NCI-H146 (cell line): Measurements from ENCODE around the gene CFDP1.

Experiments used
- DNase-seq: peaks from one replicate; lab custom pipeline; 2025; lab: John Stamatoyannopoulos, UW

The CFDP1 gene

DNA sequence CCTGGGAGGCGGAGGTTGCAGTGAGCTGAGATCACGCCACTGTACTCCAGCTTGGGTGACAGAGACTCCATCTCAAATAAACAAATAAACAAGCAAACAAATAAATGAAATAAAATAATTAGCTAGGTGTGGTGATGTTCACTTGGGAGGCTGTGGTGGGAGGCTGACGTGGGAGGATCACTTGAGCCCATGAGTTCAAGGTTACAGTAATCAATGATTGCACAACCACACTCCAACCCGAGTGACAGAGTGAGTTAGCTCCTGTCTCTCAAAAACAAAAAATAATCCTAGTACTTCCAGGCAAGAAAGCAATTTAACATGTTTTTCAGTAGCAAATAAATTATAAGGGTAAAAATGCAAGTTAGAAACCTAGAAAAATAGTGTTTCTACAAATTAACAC lies 26.4 kb downstream of the CFDP1 start:
- DNase-seq, result no peak

DNA sequence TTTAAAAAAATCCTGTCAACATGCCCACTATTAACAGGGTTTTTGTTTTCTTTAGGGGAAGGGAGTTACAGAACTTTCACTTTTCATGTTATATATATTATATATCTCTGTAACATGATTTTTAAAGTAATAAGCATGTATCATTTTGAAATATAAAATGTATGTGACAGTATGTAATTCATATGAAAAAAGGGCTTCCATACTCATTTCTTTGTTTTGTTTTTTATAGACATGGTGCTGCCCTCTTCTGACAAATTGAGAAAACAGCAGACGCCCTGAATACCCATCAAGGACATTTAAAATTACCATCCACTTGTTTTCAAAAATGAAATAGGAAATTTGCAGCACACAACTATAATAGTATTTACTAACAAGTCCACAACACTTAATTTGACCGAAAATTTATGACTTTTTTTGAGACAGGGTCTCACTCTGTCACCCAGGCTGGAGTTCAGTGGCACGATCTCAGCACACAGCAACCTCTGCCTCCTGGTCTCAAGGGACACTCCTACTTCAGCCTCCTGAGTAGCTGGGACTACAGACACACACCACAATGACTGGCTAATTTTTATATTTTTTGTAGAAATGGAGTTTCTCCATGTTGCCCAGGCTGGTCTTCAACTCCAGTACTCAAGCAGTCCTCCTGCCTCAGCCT lies 30.4 kb downstream of the CFDP1 start:
- no peak for DNase-seq

DNA sequence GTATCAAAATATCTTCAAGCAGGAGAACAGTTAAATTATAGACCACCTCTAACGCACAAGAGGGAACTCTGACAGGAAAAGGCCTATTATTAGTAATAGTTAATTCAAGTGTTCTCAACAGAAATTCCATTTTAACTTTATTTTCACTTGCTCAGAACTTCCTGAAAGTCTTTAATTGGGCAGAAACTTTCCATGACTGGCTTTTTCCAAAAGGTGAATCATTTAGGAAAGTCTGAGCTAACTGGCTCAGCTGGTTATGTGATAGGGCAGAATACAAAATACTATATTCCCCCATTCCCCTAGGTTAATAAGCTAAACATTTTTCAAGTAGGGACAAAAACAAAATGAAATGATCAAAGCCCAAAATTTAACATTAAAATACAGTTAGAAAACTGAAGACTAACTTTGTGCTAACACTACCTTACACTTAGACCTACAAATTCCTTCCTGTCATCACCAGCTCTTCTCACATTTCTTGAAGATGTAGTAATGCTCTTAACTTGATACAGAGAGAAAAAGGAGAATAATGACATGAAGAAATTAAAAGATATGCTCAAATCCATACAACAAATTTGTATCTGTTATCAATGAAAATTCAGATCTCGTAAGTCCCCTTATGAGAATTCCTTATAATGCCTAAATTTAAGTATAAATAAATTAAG lies 31.0 kb downstream of the CFDP1 start:
- DNase-seq, result no peak

DNA sequence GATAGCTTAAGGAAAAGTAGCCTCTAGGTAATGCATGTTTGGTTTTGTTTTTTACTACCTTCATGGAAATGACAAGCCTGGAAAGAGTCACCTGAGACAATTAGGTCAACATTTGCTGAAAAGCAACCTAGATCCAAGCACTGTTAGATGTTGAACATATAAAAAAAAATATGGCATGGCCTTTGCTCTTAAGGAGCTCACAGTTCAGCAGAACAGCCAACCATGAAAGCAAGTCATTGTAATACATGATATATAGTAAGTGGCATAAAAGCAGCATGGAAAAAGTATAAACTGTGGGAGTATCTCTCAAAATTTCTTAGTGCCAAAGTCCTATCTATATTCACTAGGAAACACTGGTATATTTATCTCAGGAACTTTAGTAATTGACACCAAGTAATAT lies 31.6 kb downstream of the CFDP1 start:
- no peak for DNase-seq

DNA sequence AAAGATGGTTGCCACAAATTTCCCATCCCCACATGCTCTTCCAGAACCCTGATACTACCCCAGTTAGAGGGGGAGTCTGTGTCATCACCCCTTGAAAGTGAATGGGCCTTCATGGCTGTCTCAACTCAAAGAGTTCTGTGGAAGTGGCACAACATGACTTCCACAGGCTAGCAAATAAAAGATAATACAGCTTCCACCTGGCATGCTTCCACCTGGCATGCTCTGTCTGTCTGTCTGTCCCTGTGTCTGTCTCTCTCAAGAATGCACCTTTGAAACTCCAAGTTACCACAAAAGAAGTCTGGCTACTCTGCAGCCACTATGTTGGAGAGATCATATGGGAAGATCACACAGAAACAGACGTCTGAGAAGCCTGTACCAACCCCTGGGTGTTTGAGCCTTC lies 35.0 kb downstream of the CFDP1 start:
- DNase-seq, result no peak

DNA sequence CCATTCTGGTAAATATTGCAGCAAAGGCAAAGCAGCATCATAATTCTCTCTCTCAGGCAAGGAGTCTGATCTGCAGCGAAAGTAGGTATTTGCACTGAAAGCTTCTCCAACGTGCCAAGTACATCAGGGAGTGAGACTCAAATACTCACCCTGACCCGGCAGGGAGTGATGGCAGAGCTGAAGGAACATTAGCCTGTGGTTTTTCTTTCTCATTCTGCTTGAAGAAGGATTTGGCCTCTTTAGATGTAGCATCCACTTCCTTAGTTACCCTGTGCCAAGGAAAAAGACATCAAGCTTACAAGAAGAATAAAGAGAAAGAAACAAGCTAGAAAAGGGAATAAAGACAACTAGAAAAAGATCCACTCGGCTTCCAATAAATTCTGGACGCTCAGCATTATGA lies 38.4 kb downstream of the CFDP1 start:
- no peak for DNase-seq

DNA sequence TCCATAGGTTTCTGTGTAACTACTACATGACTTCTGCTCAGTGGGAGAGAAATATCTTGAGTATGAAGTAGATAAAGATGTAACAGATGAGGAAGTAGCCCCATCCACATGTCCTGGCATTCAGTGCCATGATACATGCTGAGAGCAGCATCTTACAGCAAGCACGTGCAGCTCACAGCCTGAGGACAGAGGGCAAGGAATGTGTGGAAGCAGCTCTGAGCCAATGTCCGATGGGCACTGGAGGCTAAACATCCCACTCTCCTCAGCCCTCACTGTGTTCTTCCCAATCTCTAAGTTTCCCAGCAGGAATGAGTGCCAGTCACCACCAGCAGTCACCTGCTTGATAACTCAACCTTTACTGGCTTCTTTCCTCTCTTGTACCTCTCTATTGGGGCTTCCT lies 40.4 kb downstream of the CFDP1 start:
- no peak for DNase-seq

DNA sequence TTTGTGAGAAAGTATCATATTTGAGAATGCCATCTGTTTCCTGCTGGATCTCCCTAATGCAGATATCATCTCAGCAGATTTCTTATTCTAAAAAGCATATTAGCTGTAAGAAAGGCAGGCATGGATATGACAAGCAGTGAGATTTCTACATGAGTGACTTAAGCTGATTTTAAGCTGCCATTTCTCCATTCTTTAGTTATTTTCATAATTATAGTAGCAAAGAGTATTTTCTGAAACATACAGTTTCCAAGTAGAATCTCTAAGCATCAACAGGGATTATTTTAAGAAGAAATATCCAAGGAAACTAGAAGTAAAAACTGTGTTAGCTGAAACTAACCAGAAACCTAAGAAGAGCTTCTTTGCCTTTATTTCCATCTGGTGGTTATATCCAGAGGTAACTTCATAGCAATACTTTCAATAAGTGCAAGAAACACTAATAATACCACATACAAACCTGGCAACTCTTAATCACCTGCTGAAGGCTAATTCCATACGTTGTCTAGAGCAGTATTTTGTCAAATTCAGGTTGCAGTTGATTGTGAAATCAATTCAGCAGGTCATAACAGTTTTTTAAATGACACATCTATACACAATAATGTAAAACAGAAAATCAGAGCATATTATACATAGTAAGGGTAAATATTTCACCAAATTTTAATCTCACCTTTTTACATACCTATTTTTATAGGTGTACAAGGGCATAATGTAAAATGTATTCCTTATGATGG lies 42.2 kb downstream of the CFDP1 start:
- no peak for DNase-seq

DNA sequence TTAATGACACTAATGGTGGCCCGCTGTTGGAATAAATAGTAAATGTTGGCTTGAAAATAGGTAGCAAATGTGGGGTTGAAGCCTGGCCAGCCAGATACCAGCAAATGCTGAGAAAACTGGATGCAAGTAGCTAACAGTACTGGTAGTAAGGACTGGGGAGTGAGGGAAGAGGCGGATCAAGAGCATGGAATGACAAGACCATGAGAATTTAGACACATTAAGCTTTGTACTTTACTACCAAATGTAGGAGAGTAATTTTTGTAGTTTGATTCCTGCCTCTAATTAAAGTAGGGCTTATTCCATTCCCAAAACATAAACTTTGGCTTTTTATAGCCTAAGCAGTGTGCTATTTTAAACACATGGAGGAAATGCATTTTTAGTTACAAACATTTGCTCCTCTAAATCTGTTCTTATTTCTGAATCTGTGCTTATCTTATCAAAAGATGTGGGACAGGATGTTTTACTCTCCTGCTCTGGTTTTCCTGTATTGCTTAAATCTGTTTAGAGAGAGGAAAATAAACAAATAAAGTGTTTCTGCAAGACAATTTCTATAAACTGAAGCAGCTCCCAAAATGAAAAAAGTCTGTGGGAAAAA lies 44.1 kb downstream of the CFDP1 start:
- DNase-seq, result no peak

DNA sequence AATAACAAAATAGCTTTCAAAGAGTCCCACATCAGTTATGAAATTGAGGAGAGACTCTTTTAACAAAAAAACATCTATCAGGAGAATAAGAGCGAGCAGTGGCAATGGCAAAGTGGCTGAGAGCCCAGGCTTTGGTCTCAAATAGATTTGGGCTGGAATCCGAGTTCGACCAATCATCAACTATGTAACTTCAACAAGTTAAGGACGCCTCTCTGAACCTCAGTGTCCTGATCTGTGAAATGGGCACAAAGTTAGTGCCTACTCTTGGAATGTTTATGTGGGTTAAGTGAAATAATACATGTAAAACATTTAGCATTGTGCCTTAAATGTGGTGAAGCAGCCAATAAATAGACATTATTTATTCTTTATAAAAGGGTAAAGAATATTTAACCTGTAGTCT lies 45.4 kb downstream of the CFDP1 start:
- DNase-seq, result no peak

DNA sequence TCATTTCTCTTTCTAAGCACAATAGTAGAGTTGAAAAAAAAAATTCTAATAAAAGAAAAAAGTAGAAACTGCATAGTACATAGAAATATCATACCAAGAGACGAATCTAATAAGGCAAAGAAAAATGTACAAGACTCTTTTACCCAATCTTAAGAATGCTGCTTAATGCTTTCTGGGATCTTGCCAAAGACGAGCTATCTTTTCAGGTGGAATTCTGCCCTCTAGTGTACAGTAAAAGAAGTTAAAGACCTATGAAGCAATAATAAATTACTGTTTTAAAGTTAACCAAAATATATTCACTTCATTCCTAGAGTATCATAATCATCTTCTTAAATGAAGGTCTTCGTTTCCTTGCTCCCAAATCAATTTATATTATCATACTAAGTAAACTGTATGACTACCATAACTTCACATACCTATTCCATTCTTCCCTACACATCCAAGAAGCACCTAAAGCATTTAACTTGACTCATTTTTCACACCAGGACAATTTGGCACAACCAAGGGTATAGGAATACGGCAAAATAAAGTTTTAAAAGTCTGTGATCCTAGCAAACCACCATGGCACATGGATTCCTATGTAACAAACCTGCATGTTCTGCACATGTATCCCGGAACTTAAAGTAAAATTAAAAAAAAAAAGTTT lies 47.7 kb downstream of the CFDP1 start:
- DNase-seq, result peak; percentile 23

DNA sequence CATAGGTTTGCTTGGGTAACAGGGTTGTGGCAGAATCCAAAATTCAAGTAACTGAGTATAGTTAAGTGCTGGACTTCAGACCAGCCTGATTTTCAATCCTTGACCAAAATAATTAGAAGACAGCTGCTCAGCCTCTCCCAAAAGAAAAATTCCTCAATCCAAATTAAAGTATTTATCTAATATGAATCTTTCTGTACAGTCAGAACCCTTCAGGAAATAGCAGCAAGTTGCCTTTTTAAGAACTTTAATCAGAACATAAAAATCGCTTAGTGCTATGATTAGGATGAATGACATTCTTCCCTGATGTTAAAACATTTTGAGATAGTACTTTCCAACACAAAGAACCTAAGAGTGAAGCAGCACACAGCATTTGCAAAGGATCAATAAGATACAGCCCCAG lies 50.2 kb downstream of the CFDP1 start:
- DNase-seq, result no peak

DNA sequence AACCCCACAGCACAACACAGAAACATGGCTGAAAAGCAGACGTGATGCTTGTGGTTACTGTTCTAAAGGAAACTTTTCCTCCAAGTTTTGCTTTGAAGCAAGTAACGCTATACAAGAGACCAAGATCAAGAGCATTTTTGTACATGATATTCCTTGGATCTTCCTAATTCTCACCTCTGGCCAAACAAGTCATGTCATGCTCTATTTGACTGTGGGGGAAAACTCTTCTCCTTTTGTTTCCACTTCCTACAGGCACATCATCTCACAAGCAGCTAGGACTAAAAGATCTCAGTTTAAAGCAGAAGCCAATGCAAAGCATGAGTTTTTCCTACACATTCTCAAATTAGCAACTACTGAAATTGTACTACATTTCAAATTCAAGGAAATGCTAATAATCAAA lies 50.7 kb downstream of the CFDP1 start:
- no peak for DNase-seq

DNA sequence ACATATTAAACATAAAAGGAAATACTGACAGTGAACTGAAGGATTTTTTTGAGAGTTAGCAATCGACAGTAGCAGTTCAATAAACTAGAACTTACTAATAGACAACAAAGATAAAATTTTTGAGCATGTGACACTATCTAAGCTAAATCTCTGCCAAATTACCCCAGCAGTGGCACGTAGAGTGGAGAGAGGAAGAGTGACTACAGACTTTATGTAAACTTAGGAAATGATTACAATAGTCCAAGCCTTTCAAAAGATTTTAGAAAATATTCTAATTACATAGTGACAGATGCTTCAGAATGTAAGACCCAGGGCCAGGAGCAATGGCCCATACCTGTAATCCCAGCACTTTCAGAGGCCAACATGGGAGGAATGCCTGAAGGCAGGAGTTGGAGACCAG lies 52.4 kb downstream of the CFDP1 start:
- DNase-seq, result no peak

DNA sequence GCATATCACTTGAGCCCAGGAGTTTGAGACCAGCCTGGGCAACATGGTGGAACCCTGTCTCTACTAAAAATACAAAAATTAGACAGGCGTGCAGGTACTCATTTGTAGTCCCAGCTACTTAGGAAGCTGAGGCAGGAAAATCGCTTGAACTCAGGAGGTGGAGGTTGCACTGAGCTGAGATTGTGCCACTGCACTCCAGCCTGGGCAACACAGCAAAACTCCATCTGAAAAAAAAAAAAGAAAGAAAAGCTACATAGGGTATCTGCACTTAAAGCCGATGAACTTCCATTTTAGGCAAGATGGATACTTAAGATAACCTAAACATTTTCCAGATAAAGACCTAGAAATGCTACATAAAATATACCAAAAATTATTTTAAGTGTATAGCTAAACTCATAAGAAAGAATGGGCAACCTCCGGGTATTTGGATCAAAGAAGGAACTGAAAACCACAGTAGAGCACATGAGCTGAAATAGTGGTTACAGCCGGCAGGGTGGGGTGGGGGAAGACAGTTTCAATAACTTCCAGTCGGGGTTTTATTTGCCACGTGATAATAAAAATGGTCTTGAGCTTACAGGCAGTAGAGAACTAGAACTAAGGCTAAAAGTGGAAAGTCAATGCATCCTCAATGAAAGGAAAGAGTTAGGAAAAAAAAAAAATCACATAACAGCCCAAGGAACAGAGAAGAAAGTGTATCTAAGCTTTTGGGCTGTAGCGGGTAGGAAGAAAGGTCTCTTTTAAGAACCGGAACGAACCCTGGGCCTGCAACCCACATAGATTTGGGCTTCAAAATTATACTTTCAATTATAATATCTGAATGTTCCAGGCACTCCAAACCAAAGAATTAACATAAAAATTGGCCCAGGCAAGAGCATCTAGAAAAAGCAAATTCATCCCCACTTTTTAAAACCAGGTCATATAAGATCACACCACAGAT lies 53.1 kb downstream of the CFDP1 start:
- no peak for DNase-seq

DNA sequence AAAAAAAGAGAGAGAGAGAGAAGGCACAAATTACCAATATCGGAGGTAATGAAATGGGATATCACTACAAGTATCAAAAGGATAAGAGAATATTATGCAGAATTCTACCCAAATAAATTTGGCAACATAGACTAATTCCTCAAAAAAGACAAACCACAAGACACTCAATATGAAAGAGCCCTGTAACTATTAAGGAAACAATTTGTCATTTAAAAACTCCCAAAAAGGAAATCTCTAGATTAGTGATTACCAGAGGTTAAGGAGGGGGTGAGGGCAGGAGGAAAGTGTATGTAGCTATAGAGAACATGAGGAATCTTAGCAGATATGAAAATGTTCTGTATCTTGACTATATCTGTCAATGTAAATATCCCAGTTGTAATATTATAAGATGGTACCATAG lies 54.0 kb downstream of the CFDP1 start:
- DNase-seq, result no peak

DNA sequence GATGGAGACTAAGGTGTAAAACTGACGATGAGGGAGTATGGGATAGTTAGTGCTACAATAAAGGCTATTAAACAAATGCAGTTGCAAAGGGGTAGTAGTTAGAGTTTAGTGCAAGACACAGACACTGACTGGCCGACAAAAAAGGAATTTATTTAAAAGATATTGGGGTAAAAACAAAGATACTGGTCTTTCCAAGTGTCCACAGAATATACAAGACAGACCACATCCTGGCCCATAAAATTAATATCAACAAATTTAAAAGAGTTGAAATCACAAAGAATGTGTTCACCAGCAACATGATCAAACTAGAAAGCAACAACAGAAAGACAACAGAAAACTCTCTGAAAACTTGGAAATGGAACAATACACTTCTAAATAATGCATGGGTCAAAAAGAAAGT lies 54.7 kb downstream of the CFDP1 start:
- DNase-seq, result no peak

DNA sequence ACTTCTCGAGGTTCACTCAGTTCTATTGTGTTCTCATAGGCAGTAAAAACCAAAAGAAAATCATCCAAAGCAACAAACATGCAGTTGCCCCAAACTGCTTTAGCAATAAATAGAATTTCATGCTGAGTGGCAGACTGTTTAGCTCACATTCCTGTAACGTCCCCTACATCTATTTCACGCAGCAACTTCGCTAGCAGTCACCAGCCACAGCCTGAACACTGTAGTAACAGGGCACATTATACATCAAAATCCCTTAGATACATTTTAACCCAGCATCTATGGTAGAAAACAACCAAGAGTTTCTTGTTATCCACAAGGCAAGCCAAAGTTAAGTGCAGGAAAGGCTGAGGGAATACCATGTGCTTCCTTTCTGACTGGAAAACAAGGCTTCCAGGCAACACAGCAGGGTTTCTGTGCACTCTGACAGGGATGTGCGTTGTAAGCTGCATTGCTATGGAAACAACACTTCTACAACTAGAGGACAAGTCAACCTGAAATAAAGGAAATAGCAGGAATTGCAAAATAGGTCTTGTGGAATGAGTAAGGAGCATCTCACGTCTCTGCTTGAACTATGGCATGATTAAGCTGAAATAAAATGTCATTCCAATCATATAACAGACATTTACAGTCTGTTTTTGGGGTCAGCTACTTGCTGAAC lies 55.4 kb downstream of the CFDP1 start:
- no peak for DNase-seq

DNA sequence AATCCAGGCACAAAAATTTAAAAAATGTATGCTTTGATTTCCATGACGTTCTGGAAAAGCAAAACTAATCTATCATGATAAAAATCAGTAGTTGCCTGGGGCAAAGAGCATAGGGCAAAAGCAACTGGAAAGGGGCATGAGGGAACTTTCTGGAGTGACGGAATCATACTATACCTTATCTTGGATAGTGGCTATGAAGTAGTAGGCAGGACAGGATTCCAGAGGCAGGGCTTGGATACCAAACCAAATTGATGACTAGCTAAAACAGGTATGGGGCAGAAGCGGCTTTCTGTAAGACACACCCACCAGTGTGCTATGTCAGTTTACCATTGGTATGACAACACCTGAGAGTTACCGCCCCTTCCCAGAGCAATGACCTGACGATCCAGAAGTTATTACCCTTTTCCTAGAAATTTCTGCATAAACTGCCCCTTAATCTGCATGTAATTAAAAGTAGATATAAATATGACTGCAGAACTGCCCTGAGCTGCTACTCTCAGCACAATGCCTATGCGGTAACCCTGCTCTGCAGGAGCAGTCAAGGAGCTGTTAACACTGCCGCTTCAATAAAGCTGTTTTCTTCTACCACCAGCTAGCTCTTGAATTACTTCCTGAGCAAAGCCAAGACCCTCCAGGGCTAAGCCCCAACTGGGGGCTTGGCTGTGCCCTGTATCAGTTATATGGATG lies 56.7 kb downstream of the CFDP1 start:
- DNase-seq, result no peak

DNA sequence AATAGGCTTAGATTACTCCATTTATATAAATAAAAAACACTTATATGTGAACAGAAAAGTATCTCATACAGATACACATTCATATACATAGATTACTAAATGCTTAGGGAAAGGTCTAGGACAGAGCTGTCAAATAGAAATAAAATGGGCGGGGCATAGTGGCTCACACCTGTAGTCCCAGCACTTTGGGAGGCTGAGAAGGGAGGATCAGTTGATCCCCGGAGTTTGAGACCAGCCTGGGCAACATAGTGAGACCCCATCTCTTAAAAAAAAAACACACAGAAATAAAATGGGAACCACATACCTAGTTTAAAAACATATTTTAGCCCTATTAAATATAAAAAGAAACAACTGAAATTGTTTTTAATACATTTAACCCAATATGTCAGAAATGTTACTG lies 58.9 kb downstream of the CFDP1 start:
- DNase-seq, result no peak
